Measurements from ENCODE around the gene MAMSTR.
"Not testable (repeated sequence)": the region's sequence is repeated elsewhere in the genome, so short reads cannot be mapped to it uniquely, and the experiment has no call there.

MAMSTR gene

DNA sequence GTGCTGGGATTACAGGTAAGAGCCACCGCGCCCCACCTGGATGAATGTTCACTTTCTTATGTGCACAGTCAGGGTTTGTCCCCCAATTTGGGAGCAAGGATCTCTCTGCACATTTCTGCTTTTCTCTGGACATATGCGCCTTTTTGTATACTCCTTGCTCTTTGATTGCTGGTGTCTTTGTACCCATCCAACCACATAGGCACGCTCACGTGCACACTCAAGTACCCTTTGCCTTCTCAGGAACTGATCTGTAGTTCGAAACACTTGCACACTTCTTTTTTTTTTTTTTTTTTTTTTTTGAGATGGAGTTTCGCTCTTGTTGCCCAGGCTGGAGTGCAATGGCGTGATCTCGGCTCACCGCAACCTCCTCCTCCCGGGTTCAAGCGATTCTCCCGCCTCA is 1.4 kb downstream of the MAMSTR start:
- not testable (repeated sequence) for DNase-seq

DNA sequence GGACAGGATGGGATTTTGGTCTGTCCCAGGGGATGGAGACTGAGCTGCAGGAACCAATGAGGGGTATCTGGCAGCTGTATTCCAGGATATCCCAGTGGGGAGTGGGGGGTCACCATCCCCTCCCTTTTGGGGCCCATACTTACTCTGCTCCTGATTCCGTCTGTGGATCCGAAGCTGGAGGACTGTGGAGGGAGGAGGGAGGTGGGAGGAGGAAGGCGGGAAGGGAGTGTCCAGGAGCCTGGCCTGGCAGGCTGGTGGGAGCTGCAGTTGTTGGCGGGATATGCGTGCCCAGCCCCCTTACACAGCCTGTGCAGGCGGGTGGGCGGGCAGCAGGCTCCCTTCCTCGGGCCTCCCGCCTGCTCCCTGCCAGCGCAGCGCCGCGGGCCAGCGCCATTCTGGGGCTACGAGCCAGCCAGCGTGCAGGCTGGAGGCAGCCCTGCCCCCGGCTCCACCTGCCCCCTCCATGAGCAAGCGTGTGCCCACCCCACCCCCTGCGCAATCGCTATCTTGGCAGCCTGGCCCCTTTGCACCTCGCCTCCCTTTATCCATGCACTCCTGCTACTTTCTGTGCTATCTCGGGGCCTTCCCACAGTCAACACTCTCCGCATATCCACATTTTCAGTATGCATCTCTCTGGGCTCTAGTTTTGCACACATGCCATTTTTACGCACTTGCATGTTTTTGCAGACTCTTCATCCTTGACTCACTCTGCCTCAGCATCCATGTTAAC is 2.8 kb downstream of the MAMSTR start:
- peak; percentile 32 for DNase-seq

DNA sequence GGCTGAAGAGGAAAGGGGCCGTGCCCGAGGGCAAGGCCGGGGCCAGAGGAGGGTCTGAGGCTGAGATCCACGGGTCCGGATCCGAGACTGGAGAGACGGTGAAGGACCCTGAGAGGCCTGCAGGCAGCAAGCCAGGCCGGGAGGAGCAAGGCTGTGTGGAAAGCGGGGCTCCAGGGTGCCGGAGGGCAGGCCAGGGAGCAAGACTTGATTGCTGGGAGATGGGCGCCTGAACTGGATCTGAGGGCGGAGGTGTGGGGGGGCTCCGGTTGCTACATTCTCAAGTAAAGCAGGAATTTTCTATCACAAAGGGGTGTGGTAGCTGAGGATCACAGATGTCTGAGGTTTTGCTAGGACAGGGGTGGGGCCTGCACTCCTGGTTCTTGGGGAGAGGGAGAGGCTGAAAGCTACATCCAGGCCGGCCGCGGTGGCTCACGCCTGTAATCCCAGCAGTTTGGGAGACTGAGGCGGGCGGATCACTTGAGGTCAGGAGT is 3.8 kb downstream of the MAMSTR start:
- DNase-seq, result no peak

DNA sequence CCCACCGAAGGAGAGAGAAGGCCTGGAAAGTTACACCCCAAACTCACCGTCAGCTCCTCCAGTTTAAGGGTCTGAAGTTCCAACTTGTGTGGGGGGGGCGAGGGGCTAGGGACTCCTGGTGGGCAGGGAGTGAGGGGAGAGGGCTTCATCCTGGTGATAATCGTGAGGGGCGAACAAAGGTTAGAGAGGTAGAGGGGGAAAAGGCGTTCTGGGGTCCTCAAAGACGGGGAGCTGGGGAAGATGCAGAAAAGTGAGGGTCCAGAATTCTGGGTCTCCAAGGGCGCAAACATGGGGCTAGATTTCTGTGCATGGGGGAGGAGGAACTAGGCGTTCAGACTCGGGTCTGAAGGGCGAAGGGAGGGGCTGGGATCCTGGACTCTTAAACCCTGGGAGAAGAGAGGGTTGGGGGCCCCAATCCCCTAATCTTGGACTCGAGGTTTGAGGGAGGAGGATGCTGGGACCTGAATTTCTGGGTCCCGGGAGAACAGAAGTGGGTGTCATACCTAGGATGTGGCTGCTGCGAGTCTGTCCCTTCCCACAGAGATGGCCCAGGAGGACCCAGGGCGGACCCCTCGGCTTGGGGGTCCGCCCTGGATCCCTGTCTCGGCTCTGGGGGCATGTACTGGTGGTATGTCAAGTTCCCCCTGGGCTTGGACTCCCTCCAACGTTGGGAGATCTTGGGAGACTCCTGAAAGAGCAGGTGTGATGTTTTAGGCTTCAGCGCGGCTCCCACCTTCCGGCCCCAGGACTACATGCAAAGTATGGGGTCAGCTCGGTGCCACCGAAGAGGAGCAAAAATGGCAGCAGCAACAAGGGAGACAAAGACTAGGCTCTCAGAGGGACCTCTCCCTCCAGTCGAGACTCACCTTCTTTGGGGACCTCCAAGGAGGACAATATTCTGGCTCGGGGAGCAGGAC is 4.5 kb downstream of the MAMSTR start:
- no peak for DNase-seq

DNA sequence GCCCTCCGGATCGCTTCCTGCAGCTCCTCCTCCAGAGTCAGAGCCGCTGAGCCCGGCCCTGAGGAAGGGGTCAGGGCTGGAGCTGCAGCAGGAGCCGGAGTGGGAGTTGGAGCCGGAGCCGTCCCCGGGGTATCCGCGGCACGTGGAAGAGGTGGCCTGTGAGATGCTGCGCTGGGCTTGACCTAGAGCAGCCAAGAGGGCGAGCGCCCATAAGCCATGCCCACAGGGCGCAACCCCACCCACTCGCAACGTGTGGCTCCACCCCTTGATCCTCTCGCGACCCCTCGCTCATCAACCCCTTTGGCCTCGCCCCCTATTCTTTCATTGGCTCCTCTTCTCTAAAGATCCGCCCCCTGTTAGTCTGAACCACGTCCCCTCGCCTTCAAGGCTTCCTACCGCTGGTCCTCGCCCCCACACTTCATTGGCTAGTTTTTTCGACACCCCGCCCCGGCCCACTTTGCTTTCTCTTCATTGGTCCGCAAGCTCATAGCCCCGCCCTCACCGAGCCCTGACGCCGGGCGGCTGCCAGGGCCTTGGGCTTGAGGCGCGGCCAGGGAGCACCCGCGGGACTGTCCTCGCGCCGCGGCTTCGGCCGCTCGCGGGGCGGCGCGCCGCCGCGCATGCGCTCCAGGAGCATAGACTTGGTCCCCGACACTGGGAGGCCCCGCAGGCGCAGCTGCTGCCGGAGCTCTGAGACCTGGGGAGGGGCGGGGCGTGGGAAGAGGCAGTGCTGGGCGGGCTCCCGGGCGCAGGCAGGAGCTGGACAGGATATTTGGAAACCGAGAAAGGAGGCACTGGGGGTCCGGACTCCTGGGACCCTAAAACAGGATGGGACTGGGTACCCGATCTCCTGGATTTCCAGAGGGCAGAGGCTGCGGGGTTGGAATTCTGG is 5.4 kb downstream of the MAMSTR start:
- peak; percentile 99 for DNase-seq

DNA sequence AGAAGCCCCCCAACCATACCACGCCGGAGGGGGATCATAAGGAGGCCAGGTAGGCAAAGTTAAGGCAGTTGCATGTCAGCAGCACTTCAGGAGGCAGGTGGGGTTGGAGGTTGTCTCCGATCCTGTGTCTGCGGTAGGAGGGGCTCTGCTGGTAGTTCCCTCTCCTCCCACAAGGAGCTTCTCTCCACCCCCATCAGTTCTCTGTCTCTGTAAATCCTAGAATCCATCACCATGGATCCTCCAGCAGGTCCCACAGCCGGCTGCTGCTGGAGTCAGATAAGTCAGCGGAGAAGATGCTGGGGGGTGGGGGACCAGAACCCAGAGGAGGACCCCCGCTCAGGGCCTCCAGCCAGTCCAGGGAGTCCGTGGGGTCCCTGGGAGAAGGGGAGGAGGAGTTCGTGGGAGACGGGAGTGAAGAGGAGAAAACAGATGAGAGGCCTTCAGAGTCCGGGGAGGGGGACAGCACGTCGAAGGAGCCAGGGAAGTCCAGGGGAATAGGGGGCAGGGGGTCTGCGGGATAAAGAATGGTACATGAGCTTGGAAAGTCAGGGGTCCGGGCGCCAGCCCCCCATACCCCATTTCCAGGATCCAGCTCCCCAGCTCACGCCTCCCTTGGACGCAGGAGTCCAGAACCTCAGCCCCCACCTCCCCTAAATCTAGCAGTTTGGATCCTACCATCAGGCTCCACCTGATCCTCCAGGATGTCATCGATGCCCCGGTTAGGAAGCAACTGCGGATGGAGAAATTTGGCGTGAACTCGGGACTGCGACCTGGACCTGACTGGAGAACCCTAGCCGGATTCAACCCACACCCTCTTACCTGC is 6.3 kb downstream of the MAMSTR start:
- DNase-seq, result no peak

DNA sequence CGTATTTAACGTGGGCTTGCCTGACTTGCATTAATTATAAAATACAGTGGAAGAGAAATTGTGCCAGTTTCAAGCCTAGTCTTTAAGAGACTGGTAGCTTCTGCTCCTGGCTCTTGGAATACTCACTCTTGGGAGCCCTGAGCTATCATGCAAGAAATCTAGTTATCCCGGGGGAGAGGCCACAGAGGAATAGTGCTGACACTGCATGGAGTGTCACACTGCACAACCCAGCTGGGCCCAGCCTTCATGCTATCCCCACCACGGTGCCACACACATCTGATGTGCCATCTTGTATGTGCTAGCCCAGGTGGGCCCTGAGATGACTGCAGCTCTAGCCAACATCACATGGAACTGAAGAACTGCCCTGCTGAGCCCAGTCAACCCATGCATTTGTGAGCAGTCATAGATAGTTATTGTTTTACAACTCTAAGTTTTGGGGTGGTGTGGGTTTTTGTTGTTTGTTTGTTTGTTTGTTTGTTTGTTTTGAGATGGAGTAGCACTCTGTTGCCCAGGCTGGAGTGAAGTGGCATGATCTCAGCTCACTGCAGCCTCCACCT is 8.3 kb downstream of the MAMSTR start:
- no peak for DNase-seq

DNA sequence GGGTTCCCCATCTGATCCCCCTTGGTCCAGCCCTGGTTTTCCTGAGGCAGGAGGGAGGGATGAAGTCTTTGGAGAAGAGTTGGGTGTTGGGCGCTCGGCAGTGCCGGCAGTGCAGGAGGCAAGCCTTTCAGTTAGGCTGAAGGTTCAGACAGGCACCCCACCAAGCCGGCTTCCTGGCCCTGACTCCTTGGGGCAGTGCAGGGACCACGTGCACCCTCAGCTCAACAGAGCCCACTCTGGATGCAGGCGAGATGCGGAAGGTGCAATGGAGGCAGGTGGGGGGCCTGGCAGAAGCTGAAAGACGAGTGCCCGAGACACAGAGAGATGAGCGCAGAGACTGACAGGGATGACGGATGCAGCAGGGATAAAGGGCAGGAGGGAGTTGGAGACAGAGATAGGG is 11.1 kb downstream of the MAMSTR start:
- no peak for DNase-seq

DNA sequence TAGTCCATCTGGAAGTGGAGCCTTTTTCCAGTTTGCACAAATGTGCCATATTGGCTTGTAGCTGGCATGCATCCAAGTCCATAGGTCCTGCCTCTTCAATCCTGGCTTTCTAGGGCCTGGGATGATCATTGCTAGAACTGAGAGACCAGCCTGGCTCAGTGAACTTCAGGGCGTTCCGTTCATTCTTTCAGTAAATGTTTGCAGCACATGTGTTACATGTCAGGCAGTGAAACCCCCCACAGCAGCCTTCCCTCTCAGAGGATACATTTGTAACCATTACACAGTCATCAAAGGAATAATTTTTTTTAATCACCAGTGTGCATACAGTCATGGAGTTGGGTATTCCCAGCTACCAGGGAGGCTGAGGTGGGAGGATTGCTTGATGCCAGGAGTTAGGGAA is 14.1 kb downstream of the MAMSTR start:
- no peak for DNase-seq

DNA sequence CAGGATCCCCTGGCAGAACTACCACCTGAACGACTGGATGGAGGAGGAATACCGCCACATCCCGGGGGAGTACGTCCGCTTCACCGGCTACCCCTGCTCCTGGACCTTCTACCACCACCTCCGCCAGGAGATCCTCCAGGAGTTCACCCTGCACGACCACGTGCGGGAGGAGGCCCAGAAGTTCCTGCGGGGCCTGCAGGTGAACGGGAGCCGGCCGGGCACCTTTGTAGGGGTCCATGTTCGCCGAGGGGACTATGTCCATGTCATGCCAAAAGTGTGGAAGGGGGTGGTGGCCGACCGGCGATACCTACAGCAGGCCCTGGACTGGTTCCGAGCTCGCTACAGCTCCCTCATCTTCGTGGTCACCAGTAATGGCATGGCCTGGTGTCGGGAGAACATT is 16.2 kb downstream of the MAMSTR start:
- no peak for DNase-seq

DNA sequence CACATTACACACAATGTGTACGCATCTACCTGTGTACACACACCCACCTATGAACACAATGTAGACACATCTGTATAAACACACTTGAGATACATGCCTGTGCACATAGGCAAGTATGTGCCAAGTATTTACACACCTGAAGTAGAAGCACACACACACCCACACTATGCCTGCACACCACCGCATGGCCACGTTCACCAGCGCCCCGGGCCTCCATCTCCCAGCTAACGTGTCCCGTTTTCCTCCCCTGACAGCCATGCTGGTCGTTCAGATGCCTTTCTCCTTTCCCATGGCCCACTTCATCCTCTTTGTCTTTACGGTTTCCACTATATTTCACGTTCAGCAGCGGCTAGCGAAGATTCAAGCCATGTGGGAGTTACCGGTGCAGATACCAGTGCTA is 16.8 kb downstream of the MAMSTR start:
- DNase-seq, result no peak

DNA sequence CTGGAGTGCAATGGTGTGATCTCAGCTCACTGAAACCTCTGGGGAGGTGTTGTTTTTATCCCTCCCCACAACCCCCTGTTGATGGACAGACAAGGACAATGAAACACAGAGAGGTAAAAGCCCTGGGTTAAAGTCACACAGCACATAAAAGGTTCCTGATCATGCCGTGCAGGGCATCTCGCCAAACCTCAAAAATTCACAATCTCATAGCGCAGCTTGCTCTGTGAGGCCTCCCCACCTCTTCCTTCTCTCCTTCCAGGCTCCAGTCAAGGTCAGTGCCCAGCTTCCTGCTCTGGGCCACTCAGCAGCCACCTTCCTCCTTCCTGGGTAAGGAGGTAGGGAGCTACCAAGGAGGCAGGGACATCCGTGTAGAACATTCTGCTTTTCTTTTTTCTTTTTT is 21.5 kb downstream of the MAMSTR start:
- no peak for DNase-seq

DNA sequence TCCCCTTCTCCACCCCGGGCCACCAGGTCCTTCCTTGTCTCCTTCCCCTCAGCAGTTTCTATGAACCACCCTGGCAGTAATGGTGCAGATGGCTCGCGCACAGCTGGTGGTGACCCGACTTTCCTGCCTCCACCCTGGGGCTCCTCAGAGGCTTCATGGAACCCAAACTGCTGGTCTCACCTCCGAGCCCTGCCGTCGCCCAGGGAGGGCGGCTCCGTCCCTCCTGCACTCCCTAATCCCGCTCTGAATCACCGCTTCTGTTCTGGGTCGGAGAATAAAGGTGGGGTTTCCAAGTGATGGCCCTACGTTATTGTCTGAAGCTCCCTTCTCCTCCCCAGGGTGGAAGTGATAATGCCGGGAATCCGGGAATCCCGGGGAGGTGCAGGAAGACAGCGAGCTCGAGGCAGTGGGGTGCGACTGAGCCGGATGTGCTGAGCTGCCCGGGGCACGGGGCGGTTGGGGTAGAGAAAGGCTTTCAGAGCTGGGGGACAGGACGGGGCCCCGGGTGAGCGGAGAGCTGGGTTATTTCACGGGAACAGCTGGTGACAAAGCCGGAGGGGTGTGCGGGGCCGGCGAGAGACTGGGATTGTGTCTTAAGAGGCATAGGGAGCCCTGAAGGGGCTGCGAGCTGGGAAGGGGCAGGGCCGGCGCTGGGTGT is 23.0 kb downstream of the MAMSTR start:
- DNase-seq, result no peak

DNA sequence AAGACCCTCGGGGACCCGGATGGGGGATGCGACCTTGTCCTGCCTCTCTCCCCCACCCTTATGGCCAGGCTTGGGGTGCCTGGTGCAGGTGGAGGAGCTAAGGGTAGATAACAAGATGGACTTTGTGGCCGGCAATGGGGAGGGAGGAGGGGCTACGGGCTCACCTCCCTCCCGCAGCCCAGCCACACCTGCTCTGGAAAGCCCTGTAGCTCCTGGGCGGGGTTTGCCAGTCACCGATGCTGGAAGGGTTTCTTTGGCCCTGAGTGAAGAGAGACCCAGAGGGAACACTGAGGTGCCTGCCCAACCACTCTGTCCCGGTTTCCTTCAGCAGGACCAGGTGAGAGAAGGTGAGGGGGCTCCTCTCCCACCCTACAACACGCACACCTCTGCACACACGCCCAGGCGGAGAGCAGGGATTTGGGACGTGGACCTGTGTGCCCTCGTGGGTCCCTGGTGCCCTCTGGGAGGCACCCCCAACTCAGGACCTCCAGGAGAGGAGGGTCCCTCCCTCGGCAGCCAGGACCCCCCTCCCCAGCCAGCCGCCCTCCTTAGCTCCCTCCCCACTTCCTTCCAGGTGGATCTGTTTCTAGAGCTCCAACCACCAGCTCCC is 23.7 kb downstream of the MAMSTR start, which contains the start of gene FUT2:
FUT2 (plus strand) TSS at position 229 of the 610 bp plus-strand sequence. CDS start 6,986 bp downstream, outside the sequence.
- no peak for DNase-seq

DNA sequence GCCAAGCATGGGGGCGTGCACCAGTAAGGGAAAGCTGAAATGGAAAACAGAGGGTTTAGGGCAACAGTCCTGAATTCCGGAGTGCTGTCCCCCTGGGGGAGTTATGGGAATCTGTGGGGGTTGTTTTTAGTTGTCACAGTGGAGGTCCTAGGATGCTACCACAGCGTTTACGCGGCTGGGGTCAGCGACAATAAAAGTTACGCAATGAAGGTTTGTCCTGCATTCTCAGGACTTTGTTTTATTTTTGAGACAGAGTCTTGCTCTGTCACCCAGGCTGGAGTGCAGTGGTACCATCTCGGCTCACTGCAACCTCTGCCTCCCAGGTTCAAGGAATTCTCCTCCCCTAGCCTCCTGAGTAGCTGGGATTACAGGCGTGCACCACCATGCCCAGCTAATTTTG is 25.9 kb downstream of the MAMSTR start:
- DNase-seq, result not testable (repeated sequence)

DNA sequence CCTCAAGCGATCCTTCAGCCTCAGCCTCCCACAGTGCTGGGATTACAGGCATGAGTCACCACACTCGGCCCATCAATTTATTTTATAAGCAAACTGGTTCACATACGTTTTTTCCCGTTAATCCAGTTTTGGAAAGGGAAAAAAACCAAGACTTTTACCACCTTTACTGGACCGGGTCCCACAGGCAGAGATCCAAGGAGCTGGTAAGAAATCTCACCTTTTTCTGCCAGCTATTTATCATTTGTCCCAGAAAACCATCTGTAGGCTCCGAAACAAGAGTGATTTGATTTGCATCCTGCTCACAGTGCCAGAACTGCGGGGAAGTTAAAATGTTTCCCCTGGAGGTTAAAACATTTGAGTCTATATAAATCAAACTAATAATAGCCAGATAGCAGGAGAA is 30.1 kb downstream of the MAMSTR start:
- DNase-seq, result no peak

DNA sequence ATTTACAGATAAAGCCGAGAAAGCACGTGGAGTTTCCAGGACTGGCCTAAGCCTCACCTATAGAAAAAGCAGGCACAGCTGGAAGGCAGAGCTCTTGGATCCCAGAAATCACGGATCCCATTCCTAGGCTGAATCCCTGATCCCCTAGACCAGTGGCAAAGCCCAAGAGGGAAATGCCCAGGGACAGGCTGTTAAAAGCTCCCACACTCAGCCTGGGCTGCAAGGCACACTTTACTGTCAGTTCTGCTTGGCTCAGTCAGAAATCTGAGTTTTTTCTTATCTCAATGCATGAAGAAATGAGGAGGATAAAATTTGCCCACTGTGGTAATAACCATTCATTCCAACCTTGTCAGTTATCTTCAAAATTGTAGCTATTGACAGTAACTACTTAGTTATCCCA is 31.7 kb downstream of the MAMSTR start:
- DNase-seq, result no peak

DNA sequence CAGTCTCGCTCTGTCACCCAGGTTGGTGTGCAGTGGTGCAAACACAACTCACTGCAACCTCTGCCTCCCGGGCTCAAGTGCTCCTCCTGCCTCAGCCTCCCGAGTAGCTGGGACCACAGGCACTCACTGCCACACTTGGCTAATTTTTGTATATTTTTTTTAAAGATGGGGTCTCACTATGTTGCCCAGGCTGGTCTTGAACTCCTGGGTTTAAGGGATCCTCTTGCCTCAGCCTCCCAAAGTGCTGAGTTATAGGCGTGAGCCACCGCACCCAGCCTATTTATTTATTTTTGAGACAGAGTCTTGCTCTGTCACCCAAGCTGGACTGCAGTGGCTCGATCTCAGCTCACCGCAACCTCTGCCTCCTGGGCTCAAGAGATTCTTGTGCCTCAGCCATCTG is 32.9 kb downstream of the MAMSTR start:
- DNase-seq, result not testable (repeated sequence)

DNA sequence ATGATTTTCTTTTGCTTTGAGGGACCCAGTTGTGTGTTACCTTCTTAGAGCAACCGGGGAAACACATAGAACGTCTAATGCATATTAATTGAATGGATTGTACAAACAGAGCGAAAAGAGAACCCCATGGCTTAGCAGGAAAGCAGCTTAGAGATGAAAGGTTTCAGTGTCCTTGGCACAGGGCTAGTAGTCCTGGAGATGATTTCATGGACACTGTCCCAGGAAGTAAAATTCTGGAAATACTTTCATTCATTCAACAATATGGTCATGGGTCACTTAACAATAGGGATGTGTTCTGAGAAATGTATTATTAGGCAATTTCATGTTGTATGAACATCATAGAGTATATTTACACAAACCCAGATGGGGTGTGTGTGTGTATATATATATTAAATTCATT is 33.4 kb downstream of the MAMSTR start:
- no peak for DNase-seq

DNA sequence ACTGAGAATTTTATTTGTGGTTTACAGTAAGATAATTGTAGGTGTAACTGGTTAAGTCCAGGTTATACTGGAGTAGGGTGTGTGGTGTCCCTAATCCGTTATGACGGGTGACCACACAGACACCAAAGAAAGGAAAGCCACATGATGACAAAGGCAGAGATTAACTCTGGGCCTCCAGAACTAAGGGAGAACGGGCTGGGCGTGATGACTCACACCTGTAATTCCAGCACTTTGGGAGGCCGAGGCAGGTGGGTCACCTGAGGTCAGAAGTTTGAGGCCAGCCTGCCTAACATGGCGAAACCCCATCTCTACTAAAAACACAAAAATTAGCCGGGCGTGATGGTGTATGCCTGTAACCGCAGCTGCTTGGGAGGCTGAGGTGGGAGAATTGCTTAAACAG is 33.9 kb downstream of the MAMSTR start:
- no peak for DNase-seq

DNA sequence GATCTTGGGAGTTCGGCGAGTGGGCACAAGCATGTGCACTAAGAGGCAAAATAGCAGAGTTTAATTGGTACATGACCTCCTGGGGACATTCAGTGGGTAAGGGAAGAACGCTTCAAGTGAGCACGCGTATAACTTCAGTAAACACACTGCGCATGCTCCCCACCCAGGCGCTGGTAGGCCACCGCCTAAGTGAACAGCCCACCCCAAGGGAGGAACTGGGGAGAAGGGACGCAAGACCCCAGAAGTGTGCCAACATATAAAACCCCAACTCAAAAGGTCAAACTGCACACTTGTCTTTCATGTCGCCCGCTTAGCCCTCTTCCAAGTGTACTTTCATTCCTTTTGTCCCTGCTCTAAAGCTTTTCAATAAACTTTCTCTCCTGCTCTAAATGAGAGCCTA is 36.2 kb downstream of the MAMSTR start:
- no peak for DNase-seq
